SK-N-SH (cell line): ENCODE data around the gene CIDEC. TPM values are rescaled to one million over a fixed set of nuclear protein-coding genes. Genes with fewer than 3 reads are reported as not detected.

ENCODE experiments used
- CTCF ChIA-PET: fragments of 300-600, 350-600 bp; formaldehyde crosslinking; extraction: SDS; loops from one replicate; lab custom pipeline; 2021; lab: Yijun Ruan, JAX
- POLR2A ChIA-PET: fragments of 350-600 bp; sonication (Branson Sonifier 250); formaldehyde crosslinking; extraction: SDS; loops from one replicate; lab custom pipeline; 2020; ENCODE audit warnings: antibody characterized with exemption, inconsistent platforms; lab: Yijun Ruan, JAX
- DNase-seq: peaks from one replicate; pipeline ENCODE4 v3.0.0; 2012
- H2AFZ ChIP-seq: fragments of 200-600 bp; sonication (generic); 2 replicates; pipeline ENCODE4 v1.8.1; 2016; ENCODE audit warnings: antibody characterized with exemption, mild to moderate bottlenecking, low read depth
- H3F3A ChIP-seq: fragments of 200-600 bp; sonication (generic); replicated peaks from 2 replicates; pipeline ENCODE3; 2016; ENCODE audit warnings: antibody characterized with exemption, mild to moderate bottlenecking; ENCODE audit not compliant: insufficient read depth
- H3K27ac ChIP-seq, 2 experiments: fragments of 200-500 bp in 1 of 2; fragments of 200-600 bp in 1 of 2; sonication (Bioruptor generic) in 1 of 2; sonication (generic), shearing (Covaris generic) in 1 of 2; 2 replicates each; pipeline versions ENCODE4 v1.5.1 to v1.6.1; 2014 to 2016; ENCODE audit warnings: low read depth in 2 of 2, inconsistent platforms in 1 of 2, low read length in 1 of 2, mild to moderate bottlenecking in 1 of 2, mixed read lengths in 1 of 2
- H3K27me3 ChIP-seq: fragments of 200-600 bp; sonication (generic), shearing (Covaris generic); 2 replicates; pipeline ENCODE4 v1.6.1; 2016; ENCODE audit warnings: mixed run types; ENCODE audit not compliant: insufficient read depth
- H3K36me3 ChIP-seq, 2 experiments: fragments of 200-500 bp in 1 of 2; fragments of 200-600 bp in 1 of 2; sonication (Bioruptor generic) in 1 of 2; sonication (generic) in 1 of 2; replicated peaks in 1 of 2; 2 replicates each; pipeline versions ENCODE3 to v1.5.1; 2014 to 2016; ENCODE audit warnings: low read length in 1 of 2, mild to moderate bottlenecking in 1 of 2; ENCODE audit not compliant: insufficient read depth in 2 of 2, control insufficient read depth in 1 of 2
- H3K4me1 ChIP-seq, 2 experiments: fragments of 200-500 bp in 1 of 2; fragments of 200-600 bp in 1 of 2; sonication (Bioruptor generic) in 1 of 2; sonication (generic), shearing (Covaris generic) in 1 of 2; 2 replicates each; pipeline versions ENCODE4 v1.5.1 to v1.6.1; 2014 to 2016; ENCODE audit warnings: low read depth in 1 of 2, low read length in 1 of 2, mixed run types in 1 of 2; ENCODE audit not compliant: insufficient read depth in 2 of 2, control insufficient read depth in 1 of 2
- H3K4me2 ChIP-seq: fragments of 200-600 bp; sonication (generic), shearing (Covaris generic); 2 replicates; pipeline ENCODE4 v1.6.1; 2017; ENCODE audit warnings: mixed run types
- H3K4me3 ChIP-seq, 2 experiments: fragments of 200-500 bp in 1 of 2; fragments of 200-600 bp in 1 of 2; sonication (Bioruptor generic) in 1 of 2; sonication (generic), shearing (Covaris generic) in 1 of 2; 2 replicates each; pipeline versions ENCODE4 v1.5.1 to v1.8.1; 2014 to 2016; ENCODE audit warnings: low read depth in 2 of 2, inconsistent platforms in 1 of 2, low read length in 1 of 2, mild to moderate bottlenecking in 1 of 2, mixed read lengths in 1 of 2, moderate library complexity in 1 of 2
- H3K79me2 ChIP-seq: fragments of 200-600 bp; sonication (generic); 2 replicates; pipeline ENCODE4 v1.8.1; 2017; ENCODE audit warnings: mild to moderate bottlenecking; ENCODE audit not compliant: insufficient read depth
- H3K9ac ChIP-seq: fragments of 200-600 bp; sonication (generic); 2 replicates; pipeline ENCODE4 v1.6.1; 2017; ENCODE audit warnings: mixed run types
- H3K9me2 ChIP-seq: fragments of 200-600 bp; sonication (generic); 2 replicates; pipeline ENCODE4 v1.6.1; 2017; ENCODE audit warnings: mixed run types
- H3K9me3 ChIP-seq: fragments of 200-600 bp; sonication (generic); 2 replicates; pipeline ENCODE4 v1.6.1; 2017; ENCODE audit warnings: mixed run types, mild to moderate bottlenecking, moderate library complexity
- H4K20me1 ChIP-seq: fragments of 200-600 bp; sonication (generic); 2 replicates; pipeline ENCODE4 v1.6.1; 2017; ENCODE audit warnings: mild to moderate bottlenecking, mixed run types; ENCODE audit not compliant: insufficient read depth
- FOSL2 ChIP-seq: IDR thresholded peaks from 2 replicates; pipeline ENCODE4 v1.4.0; 2012; ENCODE audit warnings: low read depth, mild to moderate bottlenecking, moderate library complexity, borderline replicate concordance
- GABPA ChIP-seq: IDR thresholded peaks from 2 replicates; pipeline ENCODE4 v1.4.0; 2012; ENCODE audit warnings: low read depth, mild to moderate bottlenecking
- JUND ChIP-seq: IDR thresholded peaks from 2 replicates; pipeline ENCODE4 v1.4.0; 2012
- NFIC ChIP-seq: IDR thresholded peaks from 2 replicates; pipeline ENCODE4 v1.4.0; 2012; ENCODE audit warnings: borderline replicate concordance
- NRF1 ChIP-seq: IDR thresholded peaks from 2 replicates; pipeline ENCODE4 v1.6.1; 2012; ENCODE audit warnings: low read depth, mild to moderate bottlenecking, low read length
- PBX3 ChIP-seq: IDR thresholded peaks from 2 replicates; pipeline ENCODE4; 2012
- RXRA ChIP-seq: IDR thresholded peaks from 2 replicates; pipeline ENCODE4 v1.4.0; 2012; ENCODE audit warnings: low read depth, mild to moderate bottlenecking, borderline replicate concordance
- TCF12 ChIP-seq: IDR thresholded peaks from 2 replicates; pipeline ENCODE4 v1.4.0; 2012
- TEAD4 ChIP-seq: IDR thresholded peaks from 2 replicates; pipeline ENCODE4 v1.4.0; 2012; ENCODE audit warnings: mild to moderate bottlenecking, borderline replicate concordance; ENCODE audit not compliant: insufficient read depth
- YY1 ChIP-seq: IDR thresholded peaks from 2 replicates; pipeline ENCODE4 v1.4.0; 2012; ENCODE audit warnings: low read depth, mild to moderate bottlenecking
- WGBS: methylation state at CpG from one replicate; pipeline ENCODE4 v1.1.6; 2017; ENCODE audit warnings: low lambda C conversion rate; 5-methylcytosine and 5-hydroxymethylcytosine counted together
- polyA plus RNA-seq, 3 experiments: library from polyadenylated mRNA; depleted of rRNA; stranded (reverse); fragments of >200 nt; gene quantifications; 2 replicates each; pipeline ENCODE4 v1.2.3, GENCODE V29; 2012
- TF ChIP-seq, protein P1 (sequence below): IDR thresholded peaks from 2 replicates; pipeline ENCODE4 v1.4.0; 2012; ENCODE audit warnings: low read depth
- TF ChIP-seq, protein P2 (sequence below): IDR thresholded peaks from 2 replicates; pipeline ENCODE4 v1.6.1; 2012; ENCODE audit warnings: mild to moderate bottlenecking, low read depth, low read length, moderate library complexity

The CIDEC gene
- polyA plus RNA-seq, 1 of the 3 experiments (the other 2 are of a cell fraction) = not detected

- Histone ChIP-seq H2AFZ (peak overlapping the region; percentile 91), H3K9ac (peak overlapping the region; percentile 59), H4K20me1 (no peaks in the 10 kb centered on the region), H3K9me3 (no peaks in the 10 kb centered on the region), H3K27me3 (no peaks in the 10 kb centered on the region), H3K4me3 (no peak overlapping the region), H3K9me2 (no peaks in the 10 kb centered on the region), H3K4me2 (peak overlapping the region; percentile 73), H3K79me2 (no peaks in the 10 kb centered on the region), H3F3A (peaks cover 7% of the 10 kb centered on the region), H3K36me3 (no peaks in the 10 kb centered on the region), H3K4me1 (peaks cover 0 to 12% of the 10 kb centered on the region in 2 experiments; a peak in 3 of 4 replicates), H3K27ac (peak overlapping the region in 1 of 2 experiments; percentile 86; a peak in 2 of 4 replicates)
- CTCF ChIA-PET = interaction anchor here (1.0 to 1.3 kb wide), 3 partner anchors 9 to 43 kb away, joined by 3 to 6 read pairs (median 3); no protein-coding TSS in a partner anchor
- 35% methylated on average over 4 of the region's 4 CpGs for WGBS
- POLR2A ChIA-PET = interaction anchor here (1.0 to 1.8 kb wide), 2 partner anchors 10 to 28 kb away, joined by 3 to 5 read pairs; no protein-coding TSS in a partner anchor
- DNase-seq = no peak
- TF ChIP-seq GABPA (no peak), RXRA (no peak), PBX3 (no peak; the same call in 1 of the 2 replicates), JUND (peak; percentile 34; the same call in 1 of the 2 replicates), NFIC (peak; percentile 51), FOSL2 (peak; percentile 53; the same call in 1 of the 2 replicates), TCF12 (peak; percentile 50; the same call in 1 of the 2 replicates)
- TF ChIP-seq, protein P1, sequence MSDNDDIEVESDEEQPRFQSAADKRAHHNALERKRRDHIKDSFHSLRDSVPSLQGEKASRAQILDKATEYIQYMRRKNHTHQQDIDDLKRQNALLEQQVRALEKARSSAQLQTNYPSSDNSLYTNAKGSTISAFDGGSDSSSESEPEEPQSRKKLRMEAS = 0 out of 2 replicates have a peak, but pooled peaks have one; percentile 22
These were observed 23.2 kb upstream of the CIDEC start for GRCh38 chr3:9903238-9903624.

- Histone ChIP-seq H3K36me3 (no peaks in the 10 kb centered on the region), H3K9me2 (no peaks in the 10 kb centered on the region), H3K4me3 (no peak within 1 kb of the TSS), H3F3A (peaks cover 10% of the 10 kb centered on the region), H3K4me1 (peaks cover 4 to 12% of the 10 kb centered on the region in 2 experiments; a peak in 3 of 4 replicates), H3K9me3 (no peaks in the 10 kb centered on the region), H3K4me2 (peak within 1 kb of the TSS; percentile 73), H4K20me1 (no peaks in the 10 kb centered on the region), H3K9ac (peak within 1 kb of the TSS; percentile 59), H3K79me2 (no peaks in the 10 kb centered on the region), H3K27ac (peak within 1 kb of the TSS in 1 of 2 experiments; percentile 86; a peak in 2 of 4 replicates), H3K27me3 (no peaks in the 10 kb centered on the region), H2AFZ (peak within 1 kb of the TSS; percentile 91)
- CTCF ChIA-PET = interaction anchor here (1.0 to 1.3 kb wide), 3 partner anchors 9 to 54 kb away, joined by 3 to 6 read pairs (median 3); no protein-coding TSS in a partner anchor
- TF ChIP-seq NRF1 = no peak
- no peak for TF ChIP-seq YY1
- TF ChIP-seq TEAD4 = no peak
- no peak for TF ChIP-seq PBX3
- TF ChIP-seq, protein P2, sequence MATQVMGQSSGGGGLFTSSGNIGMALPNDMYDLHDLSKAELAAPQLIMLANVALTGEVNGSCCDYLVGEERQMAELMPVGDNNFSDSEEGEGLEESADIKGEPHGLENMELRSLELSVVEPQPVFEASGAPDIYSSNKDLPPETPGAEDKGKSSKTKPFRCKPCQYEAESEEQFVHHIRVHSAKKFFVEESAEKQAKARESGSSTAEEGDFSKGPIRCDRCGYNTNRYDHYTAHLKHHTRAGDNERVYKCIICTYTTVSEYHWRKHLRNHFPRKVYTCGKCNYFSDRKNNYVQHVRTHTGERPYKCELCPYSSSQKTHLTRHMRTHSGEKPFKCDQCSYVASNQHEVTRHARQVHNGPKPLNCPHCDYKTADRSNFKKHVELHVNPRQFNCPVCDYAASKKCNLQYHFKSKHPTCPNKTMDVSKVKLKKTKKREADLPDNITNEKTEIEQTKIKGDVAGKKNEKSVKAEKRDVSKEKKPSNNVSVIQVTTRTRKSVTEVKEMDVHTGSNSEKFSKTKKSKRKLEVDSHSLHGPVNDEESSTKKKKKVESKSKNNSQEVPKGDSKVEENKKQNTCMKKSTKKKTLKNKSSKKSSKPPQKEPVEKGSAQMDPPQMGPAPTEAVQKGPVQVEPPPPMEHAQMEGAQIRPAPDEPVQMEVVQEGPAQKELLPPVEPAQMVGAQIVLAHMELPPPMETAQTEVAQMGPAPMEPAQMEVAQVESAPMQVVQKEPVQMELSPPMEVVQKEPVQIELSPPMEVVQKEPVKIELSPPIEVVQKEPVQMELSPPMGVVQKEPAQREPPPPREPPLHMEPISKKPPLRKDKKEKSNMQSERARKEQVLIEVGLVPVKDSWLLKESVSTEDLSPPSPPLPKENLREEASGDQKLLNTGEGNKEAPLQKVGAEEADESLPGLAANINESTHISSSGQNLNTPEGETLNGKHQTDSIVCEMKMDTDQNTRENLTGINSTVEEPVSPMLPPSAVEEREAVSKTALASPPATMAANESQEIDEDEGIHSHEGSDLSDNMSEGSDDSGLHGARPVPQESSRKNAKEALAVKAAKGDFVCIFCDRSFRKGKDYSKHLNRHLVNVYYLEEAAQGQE = no peak
- POLR2A ChIA-PET = interaction anchor here (1.0 to 1.8 kb wide), 2 partner anchors 9 to 29 kb away, joined by 3 to 5 read pairs; no protein-coding TSS in a partner anchor
- DNase-seq = no peak
- 96% methylated on average over 11 of the region's 13 CpGs for WGBS
These were observed 22.6 kb upstream of the CIDEC start, which contains the start of gene IL17RE for GRCh38 chr3:9902372-9903237. IL17RE (plus strand) TSS chr3:9902848; CDS start chr3:9902933, 85 bp downstream.
